HepG2 (cell line): ENCODE results near the gene TMEM8B. TPM values are rescaled to one million over a fixed set of nuclear protein-coding genes. Genes with fewer than 3 reads are reported as not detected.

Source experiments
- ATAC-seq: fragments of 200-7000 bp; cut with Tn5 transposase; 3 replicates; pipeline ENCODE4 v1.9.1; 2020; ENCODE audit warnings: mild to moderate bottlenecking, moderate library complexity
- BruUV-seq: library from RNA; stranded (reverse); fragments of 400-500 nt; replicated peaks from 2 replicates; lab custom pipeline; 2021; lab: Mats Ljungman, UMichigan
- CTCF ChIA-PET: fragments of 300-600 bp; formaldehyde crosslinking; extraction: SDS; loops from one replicate; lab custom pipeline; 2021; ENCODE audit warnings: low total read pairs, inconsistent platforms, low intra/inter-chr PET ratio; lab: Yijun Ruan, JAX
- POLR2A ChIA-PET: fragments of 350-600 bp; sonication (Branson Sonifier 250); formaldehyde crosslinking; loops from one replicate; lab custom pipeline; 2020; ENCODE audit warnings: antibody characterized with exemption, inconsistent platforms; lab: Yijun Ruan, JAX
- DNase-seq: peaks from one replicate; pipeline ENCODE4 v3.0.0-alpha.2; 2015; ENCODE audit warnings: low spot score
- FAIRE-seq: peaks from 3 replicates; lab custom pipeline; 2011; peaks lifted over from hg19 to GRCh38; lab: Jason Lieb, UNC
- H2AFZ ChIP-seq: one replicate; pipeline ENCODE4 v1.6.1; 2011; ENCODE audit warnings: low read length, inconsistent platforms
- H3K27ac ChIP-seq: fragments of 300-600 bp; 3 replicates; pipeline ENCODE4 v1.8.0; 2011; ENCODE audit warnings: mixed run types, mild to moderate bottlenecking, mixed read lengths, low read length, inconsistent platforms; ENCODE audit not compliant: insufficient read depth; ENCODE audit errors: extremely low read length
- H3K27me3 ChIP-seq, 2 experiments: fragments of 200-600 bp in 1 of 2; 2 replicates in 1 of 2; 3 replicates in 1 of 2; pipeline versions ENCODE4 v1.6.0 to v1.8.0; 2011; ENCODE audit warnings: low read length in 2 of 2, mild to moderate bottlenecking in 2 of 2, moderate library complexity in 2 of 2, inconsistent platforms in 1 of 2; ENCODE audit not compliant: insufficient read depth in 2 of 2, control insufficient read depth in 1 of 2
- H3K36me3 ChIP-seq, 2 experiments: fragments of 200-600 bp in 1 of 2; replicated peaks in 1 of 2; 2 replicates in 1 of 2; 3 replicates in 1 of 2; pipeline versions ENCODE4 v1.5.1 to v1.8.0; 2011; ENCODE audit warnings: low read length in 2 of 2, inconsistent platforms in 1 of 2; ENCODE audit not compliant: insufficient read depth in 2 of 2, control insufficient read depth in 1 of 2
- H3K4me1 ChIP-seq: 2 replicates; pipeline ENCODE4 v1.5.1; 2012; ENCODE audit warnings: low read length, inconsistent platforms; ENCODE audit not compliant: insufficient read depth
- H3K4me2 ChIP-seq: 2 replicates; pipeline ENCODE4 v1.6.0; 2011; ENCODE audit warnings: low read depth, low read length, inconsistent platforms
- H3K4me3 ChIP-seq, 3 experiments: fragments of 200-600 bp in 1 of 3; sonication (generic), shearing (Covaris generic) in 1 of 3; replicated peaks in 1 of 3; 2 replicates each; pipeline ENCODE4 v1.5.1; 2011 to 2016; ENCODE audit warnings: low read length in 3 of 3, inconsistent platforms in 2 of 3, low read depth in 2 of 3, mild to moderate bottlenecking in 2 of 3, control low read depth in 1 of 3, mixed read lengths in 1 of 3; ENCODE audit not compliant: insufficient read depth in 1 of 3
- H3K79me2 ChIP-seq: one replicate; pipeline ENCODE4 v1.6.1; 2011; ENCODE audit warnings: low read length, inconsistent platforms; ENCODE audit not compliant: insufficient read depth
- H3K9ac ChIP-seq: 2 replicates; pipeline ENCODE4 v1.6.0; 2011; ENCODE audit warnings: mild to moderate bottlenecking, low read depth, low read length, inconsistent platforms; ENCODE audit not compliant: insufficient read depth
- H3K9me3 ChIP-seq: 2 replicates; pipeline ENCODE4 v1.5.1; 2012; ENCODE audit warnings: mild to moderate bottlenecking, low read length
- H4K20me1 ChIP-seq: 2 replicates; pipeline ENCODE4 v1.6.0; 2011; ENCODE audit warnings: inconsistent platforms, mild to moderate bottlenecking, low read length, moderate library complexity; ENCODE audit not compliant: insufficient read depth
- BRD4 ChIP-seq: sonication (generic); formaldehyde crosslinking; IDR thresholded peaks from 2 replicates; pipeline ENCODE4 v1.4.0; 2020; ENCODE audit warnings: missing genetic modification reagents
- FOXJ3 ChIP-seq: sonication (generic); formaldehyde crosslinking; IDR thresholded peaks from 2 replicates; pipeline ENCODE4 v1.4.0; 2020; ENCODE audit warnings: missing genetic modification reagents, mild to moderate bottlenecking, borderline replicate concordance
- TRIM22 ChIP-seq: fragments of 450-650 bp; IDR thresholded peaks from 2 replicates; pipeline ENCODE4 v1.6.1; 2017
- ZFP90 ChIP-seq: sonication (generic); formaldehyde crosslinking; IDR thresholded peaks from 2 replicates; pipeline ENCODE4 v1.8.0; 2022; ENCODE audit warnings: missing genetic modification reagents, mild to moderate bottlenecking, inconsistent platforms, borderline replicate concordance
- ZNF10 ChIP-seq: sonication (generic); formaldehyde crosslinking; IDR thresholded peaks from 2 replicates; pipeline ENCODE4 v1.4.0; 2020; ENCODE audit warnings: mild to moderate bottlenecking, low read depth, missing genetic modification reagents, borderline replicate concordance
- ZNF136 ChIP-seq: sonication (generic); formaldehyde crosslinking; IDR thresholded peaks from 2 replicates; pipeline ENCODE4 v1.8.1; 2022; ENCODE audit warnings: low read depth, mild to moderate bottlenecking, moderate library complexity, missing genetic modification reagents
- ZNF205 ChIP-seq: IDR thresholded peaks from 2 replicates; pipeline ENCODE4 v1.6.1; 2018; ENCODE audit warnings: missing biosample characterization, missing genetic modification reagents
- WGBS: methylation state at CpG from one replicate; pipeline ENCODE4 v1.1.6; 2017; ENCODE audit warnings: low lambda C conversion rate; 5-methylcytosine and 5-hydroxymethylcytosine counted together
- in situ Hi-C: cut with HindIII; loops from 2 replicates; pipeline ENCODE4 v1.10.0; 2017; ENCODE audit warnings: low pct_unique_long_range_greater_than_20kb; ENCODE audit not compliant: extremely low pct_ligation_motif_present
- intact Hi-C: fragments of 100-400 bp; cut with micrococcal nuclease; formaldehyde crosslinking; loops from one replicate; pipeline ENCODE4 v1.10.0; 2022; ENCODE audit not compliant: unreplicated experiment
- polyA plus RNA-seq, 8 experiments: library from polyadenylated mRNA; depleted of rRNA in 3 of 8; stranded (reverse) in 7 of 8; unstranded in 1 of 8; fragments of >200 nt; fragmentation: Illumina TruSeq in 4 of 8; extraction: Trizol in 4 of 8; gene quantifications; 2 replicates each; pipeline versions ENCODE4 v1.2.1 to v1.2.3, GENCODE V29; 2011 to 2016; ENCODE audit warnings: low read depth in 4 of 8, missing spikeins in 1 of 8, mixed read lengths in 1 of 8; ENCODE audit not compliant: insufficient read depth in 1 of 8
- total RNA-seq, 5 experiments: library from RNA; depleted of rRNA; stranded (reverse); fragments of >200 nt; fragmentation: Illumina TruSeq; extraction: Trizol; gene quantifications; 2 replicates each; pipeline ENCODE4 v1.2.3, GENCODE V29; 2016; ENCODE audit warnings: low read depth in 1 of 5
- TF ChIP-seq, protein P1 (sequence below): sonication (generic); formaldehyde crosslinking; IDR thresholded peaks from 2 replicates; pipeline ENCODE4 v1.5.1; 2020; ENCODE audit warnings: missing genetic modification reagents, mild to moderate bottlenecking, borderline replicate concordance

Gene TMEM8B
- total and polyA plus RNA-seq, 2 of the 13 experiments (the other 11 are each of a cell fraction or from before 2014, with no cell fraction given) = 2.1 to 2.7 TPM

DNA sequence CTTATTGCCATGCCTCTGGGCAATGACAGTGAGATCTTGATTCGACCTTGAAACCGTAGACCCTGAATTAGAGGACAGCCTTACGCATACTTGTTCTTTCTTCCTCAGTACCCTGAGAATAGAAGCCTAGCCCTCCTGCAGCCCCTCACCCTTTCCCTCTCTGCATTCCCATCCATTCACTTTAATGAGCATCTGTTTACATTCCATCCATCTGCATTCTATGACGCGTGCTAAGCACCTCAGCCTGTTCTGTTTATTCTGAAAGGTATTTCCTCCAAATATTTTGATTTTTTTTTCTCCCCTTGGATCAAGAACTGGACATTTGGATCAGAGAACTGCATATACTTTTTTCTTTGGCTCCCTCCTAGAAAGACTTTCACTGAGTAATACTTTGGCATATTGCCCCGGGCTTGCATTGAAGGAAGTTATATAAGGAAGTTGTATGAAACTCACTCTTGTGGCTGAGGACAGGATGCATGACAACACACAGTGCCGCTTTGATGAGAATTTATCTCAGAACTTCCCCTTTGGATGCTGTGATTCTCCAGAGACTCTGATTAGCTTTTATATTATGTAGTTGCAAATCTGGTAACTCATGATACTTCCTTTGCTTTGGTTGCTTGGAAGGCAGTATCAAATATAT lies 15.7 kb downstream of the TMEM8B start:
- BruUV-seq = no TSS peak
- no peaks in the 10 kb centered on the region for H3K79me2 ChIP-seq
- in situ Hi-C loops = no loop called here
- WGBS = 77% methylated on average over 7 of the region's 7 CpGs
- no peaks in the 10 kb centered on the region for H3K36me3 ChIP-seq
- H3K4me2 ChIP-seq = no peak overlapping the region
- H3K9ac ChIP-seq = no peak overlapping the region
- H2AFZ ChIP-seq = no peak overlapping the region
- no peak for TF ChIP-seq ZNF136 (CRISPR knock-in tag)
- no peak for TF ChIP-seq ZNF205 (CRISPR knock-in tag)
- TF ChIP-seq, protein P1, sequence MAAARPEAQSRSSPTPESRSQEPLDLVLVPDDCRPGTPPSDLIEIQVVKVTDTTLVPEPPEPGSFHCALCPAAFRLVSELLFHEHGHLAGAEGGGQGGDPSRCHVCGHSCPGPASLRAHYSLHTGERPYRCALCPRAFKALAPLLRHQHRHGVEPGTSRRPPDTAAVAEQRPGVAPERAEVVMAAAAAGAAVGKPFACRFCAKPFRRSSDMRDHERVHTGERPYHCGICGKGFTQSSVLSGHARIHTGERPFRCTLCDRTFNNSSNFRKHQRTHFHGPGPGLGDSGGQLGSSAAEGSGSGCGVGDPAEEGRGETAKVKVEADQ (CRISPR knock-in tag) = no peak
- no peak for TF ChIP-seq FOXJ3 (CRISPR knock-in tag)
- TF ChIP-seq TRIM22 = no peak
- no peak for TF ChIP-seq BRD4
- no peak for TF ChIP-seq ZNF10 (CRISPR knock-in tag)
- TF ChIP-seq ZFP90 = no peak
- H3K4me1 ChIP-seq = no peaks in the 10 kb centered on the region
- no peak for ATAC-seq
- H3K4me3 ChIP-seq = no peak overlapping the region
- H3K27ac ChIP-seq = no peak overlapping the region
- CTCF ChIA-PET = no interaction called here
- no peaks in the 10 kb centered on the region for H3K27me3 ChIP-seq
- H4K20me1 ChIP-seq = no peaks in the 10 kb centered on the region
- no peaks in the 10 kb centered on the region for H3K9me3 ChIP-seq
- intact Hi-C loops = no loop called here
- no peak for FAIRE-seq
- DNase-seq = no peak
- POLR2A ChIA-PET = no interaction called here
